Measurements from ENCODE around the gene GMCL1. TPM values are rescaled to one million over a fixed set of nuclear protein-coding genes. Genes with fewer than 3 reads are reported as not detected.
"Not testable (repeated sequence)": the region's sequence is repeated elsewhere in the genome, so short reads cannot be mapped to it uniquely, and the experiment has no call there.

Gene GMCL1
- total and polyA plus RNA-seq, 2 donors from 2014 or later = 6.3 to 14.0 TPM

- no peaks in the 10 kb centered on the region for H3K27me3 ChIP-seq (ENCODE audit: control insufficient read depth, insufficient read depth, low read length)
- H3K36me3 ChIP-seq (ENCODE audit: control insufficient read depth in 2 of 3, insufficient read depth in 3 of 3, low read length in 3 of 3) = peaks cover 0 to 10% (median 9%) of the 10 kb centered on the region in 3 donors
- H3K4me1 ChIP-seq (ENCODE audit: control insufficient read depth in 2 of 3, insufficient read depth in 2 of 3, low read depth in 1 of 3, low read length in 3 of 3) = peaks cover 9 to 20% (median 17%) of the 10 kb centered on the region in 3 donors
- H3K27ac ChIP-seq (ENCODE audit: low read depth in 2 of 2, low read length in 2 of 2) = no peak overlapping the region
- TF ChIP-seq CTCF (IDR thresholded peaks at IDR 0.05; ENCODE audit: borderline replicate concordance, extremely low read depth, insufficient read depth) = no peak
- no peak for DNase-seq
- no peak overlapping the region for H3K9ac ChIP-seq (ENCODE audit: low read length in 3 of 3)
- no peak overlapping the region for H3K4me3 ChIP-seq (ENCODE audit: low read length in 3 of 3)
- intact Hi-C loops (cut with DNase I) = no loop called here
- H3K9me3 ChIP-seq (ENCODE audit: control insufficient read depth in 2 of 3, insufficient read depth in 1 of 3, low read length in 3 of 3) = no peaks in the 10 kb centered on the region
- no peak for FAIRE-seq
These were observed 27.6 kb upstream of the GMCL1 start for GRCh38 chr2:69801745-69802290.

GRCh38 chr2:69802781-69803367, 26.6 kb upstream of the GMCL1 start:
- DNase-seq; H3K9me3 ChIP-seq (ENCODE audit: control insufficient read depth in 2 of 3, insufficient read depth in 1 of 3, low read length in 3 of 3); FAIRE-seq; H3K27ac ChIP-seq (ENCODE audit: low read depth in 2 of 2, low read length in 2 of 2); intact Hi-C loops (cut with DNase I); H3K9ac ChIP-seq (ENCODE audit: low read length in 3 of 3); H3K4me3 ChIP-seq (ENCODE audit: low read length in 3 of 3); H3K27me3 ChIP-seq (ENCODE audit: control insufficient read depth, insufficient read depth, low read length): not testable (repeated sequence)
- Histone ChIP-seq H3K36me3 (ENCODE audit: control insufficient read depth in 2 of 3, insufficient read depth in 3 of 3, low read length in 3 of 3) (peaks cover 0 to 17% (median 16%) of the 10 kb centered on the region in 3 donors), H3K4me1 (ENCODE audit: control insufficient read depth in 2 of 3, insufficient read depth in 2 of 3, low read depth in 1 of 3, low read length in 3 of 3) (peaks cover 6 to 13% (median 10%) of the 10 kb centered on the region in 3 donors)

GRCh38 chr2:69804416-69804815, 25.0 kb upstream of the GMCL1 start:
- H3K9ac ChIP-seq (ENCODE audit: low read length in 3 of 3) = no peak overlapping the region
- peaks cover 0 to 22% (median 18%) of the 10 kb centered on the region in 3 donors for H3K36me3 ChIP-seq (ENCODE audit: control insufficient read depth in 2 of 3, insufficient read depth in 3 of 3, low read length in 3 of 3)
- no peaks in the 10 kb centered on the region for H3K27me3 ChIP-seq (ENCODE audit: control insufficient read depth, insufficient read depth, low read length)
- DNase-seq = no peak
- H3K4me1 ChIP-seq (ENCODE audit: control insufficient read depth in 2 of 3, insufficient read depth in 2 of 3, low read depth in 1 of 3, low read length in 3 of 3) = peaks cover 0 to 2% (median 2%) of the 10 kb centered on the region in 3 donors
- H3K27ac ChIP-seq (ENCODE audit: low read depth in 2 of 2, low read length in 2 of 2) = no peak overlapping the region
- H3K9me3 ChIP-seq (ENCODE audit: control insufficient read depth in 2 of 3, insufficient read depth in 1 of 3, low read length in 3 of 3) = no peaks in the 10 kb centered on the region
- no peak for FAIRE-seq
- no peak overlapping the region for H3K4me3 ChIP-seq (ENCODE audit: low read length in 3 of 3)
- TF ChIP-seq CTCF (IDR thresholded peaks at IDR 0.05; ENCODE audit: borderline replicate concordance, extremely low read depth, insufficient read depth) = no peak
- intact Hi-C loops (cut with DNase I) = no loop called here

- FAIRE-seq (no peak), DNase-seq (no peak)
- Histone ChIP-seq H3K9me3 (ENCODE audit: control insufficient read depth in 2 of 3, insufficient read depth in 1 of 3, low read length in 3 of 3) (no peaks in the 10 kb centered on the region), H3K27ac (ENCODE audit: low read depth in 2 of 2, low read length in 2 of 2) (no peak overlapping the region), H3K4me1 (ENCODE audit: control insufficient read depth in 2 of 3, insufficient read depth in 2 of 3, low read depth in 1 of 3, low read length in 3 of 3) (no peaks in the 10 kb centered on the region), H3K36me3 (ENCODE audit: control insufficient read depth in 2 of 3, insufficient read depth in 3 of 3, low read length in 3 of 3) (peaks cover 0 to 31% (median 27%) of the 10 kb centered on the region in 3 donors), H3K4me3 (ENCODE audit: low read length in 3 of 3) (no peak overlapping the region), H3K9ac (ENCODE audit: low read length in 3 of 3) (no peak overlapping the region), H3K27me3 (ENCODE audit: control insufficient read depth, insufficient read depth, low read length) (no peaks in the 10 kb centered on the region)
- no peak for TF ChIP-seq CTCF (IDR thresholded peaks at IDR 0.05; ENCODE audit: borderline replicate concordance, extremely low read depth, insufficient read depth)
- intact Hi-C loops (cut with DNase I) = no loop called here
These were observed 23.6 kb upstream of the GMCL1 start for GRCh38 chr2:69805887-69806286.
